Cortex of kidney (tissue), 1 donor: ENCODE data around the gene ANO5.

ENCODE experiments used
- DNase-seq: peaks from one replicate; lab custom pipeline; 2025; lab: John Stamatoyannopoulos, UW

ANO5 gene

GRCh38 chr11:22331771-22332170 lies 138.9 kb downstream of the ANO5 start:
- DNase-seq, result no peak
